OCI-LY7 (cell line): Measurements from ENCODE around the gene KRCC1.
"Not testable (repeated sequence)": the region's sequence is repeated elsewhere in the genome, so short reads cannot be mapped to it uniquely, and the experiment has no call there.

Experiments
- EZH2phosphoT487 ChIP-seq: fragments of 200-600 bp; sonication (generic); IDR thresholded peaks from 2 replicates; pipeline ENCODE4 v1.6.1; 2018; ENCODE audit warnings: low read depth, borderline replicate concordance, mild to moderate bottlenecking, mixed run types, antibody characterized with exemption, low read length, moderate library complexity, mixed read lengths
- TF ChIP-seq, protein P1 (sequence below): fragments of 200-600 bp; sonication (generic); conservative IDR thresholded peaks from 2 replicates; pipeline ENCODE4 v1.5.1; 2014; ENCODE audit warnings: mild to moderate bottlenecking, antibody characterized with exemption, low read length, moderate library complexity, mixed read lengths

DNA sequence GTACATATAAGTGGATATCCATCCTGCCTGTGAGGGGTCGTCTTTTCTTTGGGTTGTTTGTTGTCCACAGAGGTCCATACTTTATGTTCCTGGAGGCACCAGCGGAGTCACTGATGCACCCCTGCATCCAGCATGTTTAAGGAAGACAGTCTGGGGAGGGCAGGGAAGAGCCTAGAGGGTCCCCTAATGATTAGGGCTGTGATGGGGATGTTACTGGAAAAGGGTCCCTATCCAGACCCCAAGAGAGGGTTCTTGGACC is 37.9 kb downstream of the KRCC1 start:
- TF ChIP-seq, protein P1, sequence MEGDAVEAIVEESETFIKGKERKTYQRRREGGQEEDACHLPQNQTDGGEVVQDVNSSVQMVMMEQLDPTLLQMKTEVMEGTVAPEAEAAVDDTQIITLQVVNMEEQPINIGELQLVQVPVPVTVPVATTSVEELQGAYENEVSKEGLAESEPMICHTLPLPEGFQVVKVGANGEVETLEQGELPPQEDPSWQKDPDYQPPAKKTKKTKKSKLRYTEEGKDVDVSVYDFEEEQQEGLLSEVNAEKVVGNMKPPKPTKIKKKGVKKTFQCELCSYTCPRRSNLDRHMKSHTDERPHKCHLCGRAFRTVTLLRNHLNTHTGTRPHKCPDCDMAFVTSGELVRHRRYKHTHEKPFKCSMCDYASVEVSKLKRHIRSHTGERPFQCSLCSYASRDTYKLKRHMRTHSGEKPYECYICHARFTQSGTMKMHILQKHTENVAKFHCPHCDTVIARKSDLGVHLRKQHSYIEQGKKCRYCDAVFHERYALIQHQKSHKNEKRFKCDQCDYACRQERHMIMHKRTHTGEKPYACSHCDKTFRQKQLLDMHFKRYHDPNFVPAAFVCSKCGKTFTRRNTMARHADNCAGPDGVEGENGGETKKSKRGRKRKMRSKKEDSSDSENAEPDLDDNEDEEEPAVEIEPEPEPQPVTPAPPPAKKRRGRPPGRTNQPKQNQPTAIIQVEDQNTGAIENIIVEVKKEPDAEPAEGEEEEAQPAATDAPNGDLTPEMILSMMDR, result not testable (repeated sequence)
- not testable (repeated sequence) for TF ChIP-seq EZH2phosphoT487
